Kidney (tissue), 14 donors: ENCODE measurements around the gene ARHGEF1. TPM values are rescaled to one million over a fixed set of nuclear protein-coding genes. Genes with fewer than 3 reads are reported as not detected.
A peak's percentile ranks its signal among the peaks of the same experiment; 100 is the strongest.

Source experiments
- DNase-seq, 5 donors: peaks; one replicate each; pipeline ENCODE4 v3.0.0-alpha.2; 2013 to 2020
- FAIRE-seq: peaks from 2 replicates; lab custom pipeline; 2012; peaks lifted over from hg19 to GRCh38; lab: Jason Lieb, UNC
- H3K27ac ChIP-seq, 2 donors: one replicate each; pipeline ENCODE4 v1.7.0; 2013; ENCODE audit warnings: low read depth in 2 of 2, low read length in 2 of 2, inconsistent platforms in 1 of 2
- H3K27me3 ChIP-seq: one replicate; pipeline ENCODE4 v1.7.1; 2013; ENCODE audit warnings: low read length, inconsistent platforms; ENCODE audit not compliant: control insufficient read depth, insufficient read depth
- H3K36me3 ChIP-seq, 3 donors: one replicate each; pipeline versions ENCODE4 v1.7.0 to v1.7.1; 2013; ENCODE audit warnings: low read length in 3 of 3, control low read depth in 1 of 3, inconsistent platforms in 1 of 3; ENCODE audit not compliant: insufficient read depth in 3 of 3, control insufficient read depth in 2 of 3
- H3K4me1 ChIP-seq, 3 donors: one replicate each; pipeline versions ENCODE4 v1.7.0 to v1.7.1; 2013; ENCODE audit warnings: low read length in 3 of 3, inconsistent platforms in 1 of 3, low read depth in 1 of 3; ENCODE audit not compliant: control insufficient read depth in 2 of 3, insufficient read depth in 2 of 3
- H3K4me3 ChIP-seq, 3 donors: one replicate each; pipeline versions ENCODE4 v1.7.0 to v1.8.1; 2013; ENCODE audit warnings: low read length in 3 of 3, control low read depth in 1 of 3, inconsistent platforms in 1 of 3
- H3K9ac ChIP-seq, 3 donors: one replicate each; pipeline versions ENCODE4 v1.7.0 to v1.7.1; 2013; ENCODE audit warnings: low read length in 3 of 3, control low read depth in 1 of 3, inconsistent platforms in 1 of 3
- H3K9me3 ChIP-seq, 3 donors: one replicate each; pipeline versions ENCODE4 v1.7.0 to v1.7.1; 2013; ENCODE audit warnings: low read length in 3 of 3, control low read depth in 1 of 3, inconsistent platforms in 1 of 3; ENCODE audit not compliant: control insufficient read depth in 2 of 3, insufficient read depth in 1 of 3
- intact Hi-C: fragments of 100-400 bp; cut with DNase I; formaldehyde crosslinking; loops from one replicate; pipeline ENCODE4 v1.11.1; 2022
- polyA plus RNA-seq: library from polyadenylated mRNA; stranded (reverse); fragments of 350-450 nt; fragmentation: Illumina TruSeq; extraction: RNeasy Lipid Tissue Mini Kit (QIAGEN cat#74804); gene quantifications from one replicate; pipeline ENCODE4 v1.2.3, GENCODE V29; 2014; ENCODE audit warnings: low read depth, low replicate concordance; ENCODE audit not compliant: insufficient read depth
- total RNA-seq: library from RNA; stranded (reverse); fragmentation: NEBNext Ultra II Directional; extraction: Animal tissue kit (Norgen Biotek cat#: 25700); gene quantifications from one replicate; pipeline ENCODE4 v1.2.1, GENCODE V29; 2021
- TF ChIP-seq, protein P1 (sequence below): IDR thresholded peaks from 3 replicates; pipeline ENCODE4 v1.5.1; 2012; ENCODE audit warnings: mild to moderate bottlenecking, moderate library complexity, borderline replicate concordance; ENCODE audit not compliant: insufficient read depth; ENCODE audit errors: extremely low read depth
- donor health status: control.
- donor health status: control.
- donor health status: control.
- donor health status: control.
- donor health status: control.
- donor health status: DM: yes; HTN: yes; CAD: no.
- donor health status: Normal renal cell carcinoma (clear cell type).

ARHGEF1 gene
- total and polyA plus RNA-seq, 2 donors from 2014 or later: 39.0 to 139 TPM

DNA sequence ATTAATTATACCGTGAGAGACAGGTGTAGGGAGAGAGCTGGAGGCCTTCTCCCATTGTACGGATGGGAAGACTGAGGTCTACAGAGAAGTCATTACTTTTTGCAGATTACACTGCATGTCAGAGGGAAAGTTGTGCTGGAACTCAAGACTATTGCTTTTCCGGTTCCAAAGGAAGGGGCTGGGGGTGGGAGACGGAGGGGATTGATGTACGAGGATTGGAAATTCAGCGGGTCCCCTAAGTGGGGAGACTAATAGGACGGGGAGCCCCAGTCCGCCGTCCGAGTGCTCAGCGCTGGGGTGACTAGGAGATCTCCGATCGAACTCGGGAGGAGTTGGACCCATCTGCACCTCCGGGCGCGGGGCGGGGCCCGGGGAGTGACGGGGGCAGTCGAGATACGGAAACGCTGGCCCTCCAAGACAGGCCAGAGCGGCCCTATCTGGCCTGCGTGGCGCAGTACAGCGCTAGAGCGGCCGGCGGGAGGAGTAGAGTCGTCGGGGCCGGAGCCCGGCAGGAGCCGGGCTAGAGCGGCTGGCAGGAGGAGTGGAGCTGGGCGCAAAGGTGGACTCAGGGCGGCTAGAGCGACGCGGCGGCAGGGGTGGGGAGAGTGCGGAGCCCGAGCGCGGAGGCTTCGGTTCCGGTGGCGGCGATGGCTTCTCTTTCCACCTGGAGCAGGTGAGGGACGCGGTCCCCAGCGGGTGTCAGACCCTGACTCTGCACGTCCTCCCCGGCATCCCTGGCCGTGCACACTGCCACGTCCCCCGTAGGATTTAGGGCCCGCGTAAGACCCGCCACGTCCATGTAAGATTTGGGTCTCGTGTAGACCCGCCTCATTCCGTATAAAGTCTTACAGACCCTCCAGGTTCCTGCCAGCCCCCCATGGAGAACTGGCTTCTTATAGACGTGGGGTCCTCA, 1.1 kb downstream of the ARHGEF1 start:
- H3K4me3 ChIP-seq: peak overlapping the region; percentile 80 to 99 (median 99)
- H3K4me1 ChIP-seq: peaks cover 0 to 17% (median 6%) of the 10 kb centered on the region in 3 donors
- TF ChIP-seq, protein P1, sequence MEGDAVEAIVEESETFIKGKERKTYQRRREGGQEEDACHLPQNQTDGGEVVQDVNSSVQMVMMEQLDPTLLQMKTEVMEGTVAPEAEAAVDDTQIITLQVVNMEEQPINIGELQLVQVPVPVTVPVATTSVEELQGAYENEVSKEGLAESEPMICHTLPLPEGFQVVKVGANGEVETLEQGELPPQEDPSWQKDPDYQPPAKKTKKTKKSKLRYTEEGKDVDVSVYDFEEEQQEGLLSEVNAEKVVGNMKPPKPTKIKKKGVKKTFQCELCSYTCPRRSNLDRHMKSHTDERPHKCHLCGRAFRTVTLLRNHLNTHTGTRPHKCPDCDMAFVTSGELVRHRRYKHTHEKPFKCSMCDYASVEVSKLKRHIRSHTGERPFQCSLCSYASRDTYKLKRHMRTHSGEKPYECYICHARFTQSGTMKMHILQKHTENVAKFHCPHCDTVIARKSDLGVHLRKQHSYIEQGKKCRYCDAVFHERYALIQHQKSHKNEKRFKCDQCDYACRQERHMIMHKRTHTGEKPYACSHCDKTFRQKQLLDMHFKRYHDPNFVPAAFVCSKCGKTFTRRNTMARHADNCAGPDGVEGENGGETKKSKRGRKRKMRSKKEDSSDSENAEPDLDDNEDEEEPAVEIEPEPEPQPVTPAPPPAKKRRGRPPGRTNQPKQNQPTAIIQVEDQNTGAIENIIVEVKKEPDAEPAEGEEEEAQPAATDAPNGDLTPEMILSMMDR: no peak
- H3K9ac ChIP-seq: peak overlapping the region; percentile 76 to 92 (median 88)
- H3K36me3 ChIP-seq: no peaks in the 10 kb centered on the region
- intact Hi-C loops: no loop called here
- peak overlapping the region; percentile 48 to 74 for H3K27ac ChIP-seq
- no peaks in the 10 kb centered on the region for H3K9me3 ChIP-seq
- DNase-seq (peak; percentile 94 to 99 (median 96)), FAIRE-seq (peak; percentile 45)
- H3K27me3 ChIP-seq: no peaks in the 10 kb centered on the region

DNA sequence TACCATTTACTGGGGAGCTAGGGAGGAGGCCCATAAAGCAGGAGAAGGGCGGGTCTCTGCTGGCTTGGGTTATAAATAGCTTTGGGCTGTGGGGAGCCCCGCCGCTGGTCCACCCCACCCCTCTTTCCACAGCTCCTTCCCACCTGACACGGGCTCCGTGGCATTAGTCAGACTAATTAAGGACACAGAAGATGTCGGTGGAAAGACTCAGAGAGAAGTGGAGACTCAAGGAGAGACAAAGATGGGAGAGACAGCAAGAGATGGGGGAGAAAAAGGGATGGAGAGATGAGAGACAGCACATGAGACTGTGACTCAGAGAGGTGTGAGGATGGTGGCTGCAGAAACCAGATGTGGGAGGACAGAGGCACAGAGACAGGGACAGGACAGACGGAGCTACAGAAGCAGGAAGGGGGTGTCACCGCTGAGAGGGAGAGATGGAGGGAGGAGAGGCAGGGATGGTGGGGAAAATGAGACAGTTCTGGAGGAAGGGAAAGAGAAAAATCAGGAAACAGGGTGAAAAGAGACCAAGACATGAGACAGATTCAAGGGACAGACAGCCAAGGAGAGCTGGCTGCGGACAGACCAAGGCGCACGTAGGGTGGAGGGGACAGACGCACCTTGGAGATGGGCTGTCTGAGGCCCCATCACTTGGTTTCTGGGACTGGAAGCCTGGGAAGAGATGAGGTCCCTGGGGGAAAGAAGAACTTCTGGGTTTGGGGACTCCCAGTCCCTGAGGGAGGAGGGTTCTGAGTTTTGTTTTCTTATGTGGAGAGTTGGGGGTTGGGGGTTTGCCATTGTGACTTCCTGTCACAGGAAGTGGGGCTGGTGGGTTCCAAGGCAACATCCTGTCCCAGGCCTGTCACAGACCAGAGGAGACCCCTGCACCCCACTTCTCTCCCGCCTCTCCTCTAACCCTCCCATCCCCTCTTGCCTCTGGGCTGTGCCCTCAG, 4.1 kb downstream of the ARHGEF1 start:
- TF ChIP-seq, protein P1: no peak
- intact Hi-C loops: no loop called here
- no peak overlapping the region for H3K4me3 ChIP-seq
- FAIRE-seq (no peak), DNase-seq (no peak)
- no peak overlapping the region for H3K9ac ChIP-seq
- H3K9me3 ChIP-seq: no peaks in the 10 kb centered on the region
- no peak overlapping the region for H3K27ac ChIP-seq
- no peaks in the 10 kb centered on the region for H3K27me3 ChIP-seq
- H3K4me1 ChIP-seq: peaks cover 0 to 17% (median 6%) of the 10 kb centered on the region in 3 donors
- H3K36me3 ChIP-seq: peaks cover 0 to 6% (median 3%) of the 10 kb centered on the region in 3 donors

DNA sequence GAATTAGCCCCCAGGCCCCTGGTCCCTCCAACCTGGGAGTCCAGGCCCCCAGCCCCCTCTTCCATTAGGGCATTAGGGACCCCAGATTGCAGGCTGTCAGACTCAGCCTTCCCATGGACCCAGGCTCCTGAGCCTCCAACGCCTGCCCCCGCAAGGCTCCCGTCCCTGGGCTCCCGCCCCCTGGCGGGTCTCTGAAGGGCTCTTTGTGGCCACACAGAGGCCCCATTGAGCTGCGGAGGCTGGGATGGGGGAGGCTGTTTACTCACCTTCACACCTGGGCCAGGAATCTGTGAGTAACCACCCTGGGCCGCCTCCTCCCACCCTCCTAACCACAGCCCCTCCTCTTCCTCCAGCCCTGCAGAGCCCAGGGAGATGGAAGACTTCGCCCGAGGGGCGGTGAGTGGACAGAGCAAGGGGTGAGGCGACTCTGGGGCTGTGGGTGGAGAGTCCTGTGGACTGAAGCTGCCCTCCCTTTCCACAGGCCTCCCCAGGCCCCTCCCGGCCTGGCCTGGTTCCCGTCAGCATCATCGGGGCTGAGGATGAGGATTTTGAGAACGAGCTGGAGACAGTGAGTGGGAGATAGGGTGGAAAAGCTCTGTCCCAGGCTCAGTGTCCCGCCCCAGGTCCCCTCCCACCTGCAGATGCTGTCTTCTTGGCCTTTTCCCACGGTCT, 4.9 kb downstream of the ARHGEF1 start:
- H3K4me3 ChIP-seq: no peak overlapping the region
- peaks cover 0 to 9% (median 9%) of the 10 kb centered on the region in 3 donors for H3K36me3 ChIP-seq
- no peak for FAIRE-seq
- intact Hi-C loops: no loop called here
- peaks cover 0 to 10% (median 6%) of the 10 kb centered on the region in 3 donors for H3K4me1 ChIP-seq
- H3K27ac ChIP-seq: no peak overlapping the region
- DNase-seq: peak in 3 of 5 donors; percentile 42 to 49 (median 43)
- no peak overlapping the region for H3K9ac ChIP-seq
- no peaks in the 10 kb centered on the region for H3K9me3 ChIP-seq
- no peaks in the 10 kb centered on the region for H3K27me3 ChIP-seq
- TF ChIP-seq, protein P1: no peak
